IMR-90 (cell line): Measurements from ENCODE around the gene ABCB10. TPM values are rescaled to one million over a fixed set of nuclear protein-coding genes. Genes with fewer than 3 reads are reported as not detected.
A peak's percentile ranks its signal among the peaks of the same experiment; 100 is the strongest.

Experiments used
- ATAC-seq: fragments of 200-7000 bp; cut with Tn5 transposase; 2 replicates; pipeline ENCODE4 v1.9.1; 2020; ENCODE audit warnings: low read depth, mild to moderate bottlenecking, moderate library complexity
- BruUV-seq: library from RNA; stranded (reverse); fragments of 400-500 nt; replicated peaks from 2 replicates; lab custom pipeline; 2021; lab: Mats Ljungman, UMichigan
- CTCF ChIA-PET: fragments of 300-600 bp; formaldehyde crosslinking; extraction: SDS; loops from one replicate; lab custom pipeline; 2021; ENCODE audit warnings: antibody characterized with exemption; lab: Yijun Ruan, JAX
- POLR2A ChIA-PET: fragments of 300-600 bp; sonication (Branson Sonifier 250); formaldehyde crosslinking; loops from one replicate; lab custom pipeline; 2022; ENCODE audit warnings: antibody characterized with exemption; ENCODE audit not compliant: unreplicated experiment; lab: Charles Lee
- DNase-seq: peaks from one replicate; pipeline ENCODE4 v3.0.0; 2013
- H2AFZ ChIP-seq: replicated peaks from 2 replicates; pipeline ENCODE3; 2013; ENCODE audit warnings: low read length, mild to moderate bottlenecking; ENCODE audit not compliant: poor library complexity
- H2AK5ac ChIP-seq: 2 replicates; pipeline ENCODE4 v1.6.1; 2013; ENCODE audit warnings: low read depth, low read length, inconsistent platforms
- H2AK9ac ChIP-seq: replicated peaks from 2 replicates; pipeline ENCODE3; 2013; ENCODE audit warnings: mild to moderate bottlenecking, low read depth, low read length, moderate library complexity; ENCODE audit not compliant: poor library complexity
- H2BK120ac ChIP-seq: 2 replicates; pipeline ENCODE4 v1.6.1; 2013; ENCODE audit warnings: low read depth, low read length, inconsistent platforms
- H2BK15ac ChIP-seq: 3 replicates; pipeline ENCODE4 v1.6.1; 2013; ENCODE audit warnings: low read depth, low read length, inconsistent platforms
- H2BK20ac ChIP-seq: 2 replicates; pipeline ENCODE4 v1.6.1; 2013; ENCODE audit warnings: low read depth, mild to moderate bottlenecking, inconsistent platforms, low read length, moderate library complexity
- H2BK5ac ChIP-seq: 2 replicates; pipeline ENCODE4 v1.6.1; 2013; ENCODE audit warnings: mild to moderate bottlenecking, low read depth, low read length, inconsistent platforms; ENCODE audit not compliant: poor library complexity, severe bottlenecking
- H3K14ac ChIP-seq: replicated peaks from 2 replicates; pipeline ENCODE4 v1.6.1; 2013; ENCODE audit warnings: low read depth, low read length, inconsistent platforms
- H3K18ac ChIP-seq: 2 replicates; pipeline ENCODE4 v1.6.1; 2013; ENCODE audit warnings: low read depth, low read length, control low read depth
- H3K23ac ChIP-seq: 2 replicates; pipeline ENCODE4 v1.6.1; 2013; ENCODE audit warnings: low read depth, low read length, inconsistent platforms
- H3K27ac ChIP-seq: 2 replicates; pipeline ENCODE4 v1.5.1; 2013; ENCODE audit warnings: mild to moderate bottlenecking, control low read depth, low read length; ENCODE audit not compliant: insufficient read depth
- H3K27me3 ChIP-seq: 2 replicates; pipeline ENCODE4 v1.6.1; 2013; ENCODE audit warnings: low read length; ENCODE audit not compliant: control insufficient read depth, insufficient read depth
- H3K36me3 ChIP-seq: 2 replicates; pipeline ENCODE4 v1.6.1; 2013; ENCODE audit warnings: low read length, mixed read lengths; ENCODE audit not compliant: control insufficient read depth, insufficient read depth
- H3K4ac ChIP-seq: 2 replicates; pipeline ENCODE4 v1.6.1; 2013; ENCODE audit warnings: low read depth, low read length, inconsistent platforms
- H3K4me1 ChIP-seq: 2 replicates; pipeline ENCODE4 v1.6.1; 2013; ENCODE audit warnings: low read length, mixed read lengths; ENCODE audit not compliant: control insufficient read depth, insufficient read depth
- H3K4me2 ChIP-seq: 2 replicates; pipeline ENCODE4 v1.6.1; 2013; ENCODE audit warnings: low read depth, mild to moderate bottlenecking, control low read depth, low read length, moderate library complexity
- H3K4me3 ChIP-seq: 2 replicates; pipeline ENCODE4 v1.5.1; 2013; ENCODE audit warnings: low read depth, mild to moderate bottlenecking, control low read depth, low read length, moderate library complexity; ENCODE audit not compliant: insufficient read depth
- H3K56ac ChIP-seq: 2 replicates; pipeline ENCODE4 v1.6.1; 2013; ENCODE audit warnings: low read length, inconsistent platforms; ENCODE audit not compliant: insufficient read depth; ENCODE audit errors: extremely low read depth
- H3K79me1 ChIP-seq, 2 experiments: 2 replicates each; pipeline ENCODE4 v1.6.1; 2013; ENCODE audit warnings: low read length in 2 of 2, inconsistent platforms in 1 of 2, low read depth in 1 of 2
- H3K9ac ChIP-seq: 2 replicates; pipeline ENCODE4 v1.6.1; 2013; ENCODE audit warnings: low read depth, low read length, control low read depth
- H3K9me1 ChIP-seq: 2 replicates; pipeline ENCODE4 v1.6.1; 2013; ENCODE audit warnings: low read length, inconsistent platforms; ENCODE audit not compliant: insufficient read depth
- H3K9me3 ChIP-seq: 2 replicates; pipeline ENCODE4 v1.6.1; 2013; ENCODE audit warnings: low read length; ENCODE audit not compliant: control insufficient read depth, insufficient read depth
- H4K20me1 ChIP-seq: 2 replicates; pipeline ENCODE4 v1.6.1; 2013; ENCODE audit warnings: low read length, inconsistent platforms; ENCODE audit not compliant: insufficient read depth
- H4K5ac ChIP-seq: 2 replicates; pipeline ENCODE4 v1.6.1; 2013; ENCODE audit warnings: mild to moderate bottlenecking, low read depth, low read length, control low read depth
- H4K8ac ChIP-seq, 2 experiments: 2 replicates each; pipeline ENCODE4 v1.6.1; 2013; ENCODE audit warnings: low read depth in 2 of 2, low read length in 2 of 2, control low read depth in 1 of 2, inconsistent platforms in 1 of 2
- H4K91ac ChIP-seq: 2 replicates; pipeline ENCODE4 v1.6.1; 2013; ENCODE audit warnings: low read depth, low read length, inconsistent platforms; ENCODE audit not compliant: insufficient read depth
- BHLHE40 ChIP-seq: fragments of 150-350 bp; IDR thresholded peaks from 2 replicates; pipeline ENCODE4 v1.6.1; 2016; ENCODE audit warnings: mild to moderate bottlenecking, low read depth, low read length
- CTCF ChIP-seq: conservative IDR thresholded peaks from 2 replicates; pipeline ENCODE4 v1.5.1; 2012; ENCODE audit warnings: mild to moderate bottlenecking, low read depth, low read length, improper control_type of control experiment
- MAFK ChIP-seq: IDR thresholded peaks from 2 replicates; pipeline ENCODE4 v1.6.1; 2012; ENCODE audit warnings: low read depth, low read length, improper control_type of control experiment
- MXI1 ChIP-seq: IDR thresholded peaks from 2 replicates; pipeline ENCODE4 v1.6.1; 2012; ENCODE audit warnings: low read depth, mild to moderate bottlenecking, low read length, moderate library complexity, borderline replicate concordance
- NFE2L2 ChIP-seq: fragments of 150-350 bp; IDR thresholded peaks from 2 replicates; pipeline ENCODE4 v1.6.1; 2016; ENCODE audit warnings: low read depth, mild to moderate bottlenecking, low read length
- RAD21 ChIP-seq: IDR thresholded peaks from 2 replicates; pipeline ENCODE4 v1.6.1; 2012; ENCODE audit warnings: low read length, improper control_type of control experiment
- RCOR1 ChIP-seq: IDR thresholded peaks from 2 replicates; pipeline ENCODE4 v1.6.1; 2012; ENCODE audit warnings: mild to moderate bottlenecking, low read length, improper control_type of control experiment; ENCODE audit not compliant: insufficient replicate concordance
- WGBS, 2 experiments: methylation state at CpG; one replicate each; pipeline versions ENCODE4 v1.1.5 to v1.1.7; 2013; ENCODE audit warnings: missing lambda C conversion rate in 2 of 2; ENCODE audit not compliant: insufficient read length in 1 of 2; ENCODE audit errors: extremely low coverage in 2 of 2; 5-methylcytosine and 5-hydroxymethylcytosine counted together
- dilution Hi-C: fragments of 300-500 bp; cut with HindIII; formaldehyde crosslinking; loops from one replicate; pipeline ENCODE4 v1.14.3; 2018; ENCODE audit warnings: low sequenced_read_pairs; ENCODE audit not compliant: unreplicated experiment
- in situ Hi-C: fragments of 300-500 bp; cut with MboI; formaldehyde crosslinking; loops from 3 replicates; pipeline ENCODE4 v1.14.3; 2019; ENCODE audit warnings: low sequenced_read_pairs, inconsistent platforms, mixed read lengths
- intact Hi-C: fragments of 100-400 bp; cut with micrococcal nuclease; formaldehyde crosslinking; loops from 2 replicates; pipeline ENCODE4 v1.10.0; 2022
- polyA plus RNA-seq, 3 experiments: library from polyadenylated mRNA; depleted of rRNA; stranded (reverse); fragments of >200 nt; gene quantifications; 2 replicates each; pipeline ENCODE4 v1.2.3, GENCODE V29; 2012; ENCODE audit warnings: low replicate concordance in 1 of 3
- total RNA-seq: library from RNA; depleted of rRNA; stranded (reverse); fragments of >200 nt; gene quantifications from 2 replicates; pipeline ENCODE4 v1.2.3, GENCODE V29; 2012

ABCB10 gene
- total and polyA plus RNA-seq, 2 of the 4 experiments (the other 2 are of a cell fraction) = 6.5 to 10.9 TPM

DNA sequence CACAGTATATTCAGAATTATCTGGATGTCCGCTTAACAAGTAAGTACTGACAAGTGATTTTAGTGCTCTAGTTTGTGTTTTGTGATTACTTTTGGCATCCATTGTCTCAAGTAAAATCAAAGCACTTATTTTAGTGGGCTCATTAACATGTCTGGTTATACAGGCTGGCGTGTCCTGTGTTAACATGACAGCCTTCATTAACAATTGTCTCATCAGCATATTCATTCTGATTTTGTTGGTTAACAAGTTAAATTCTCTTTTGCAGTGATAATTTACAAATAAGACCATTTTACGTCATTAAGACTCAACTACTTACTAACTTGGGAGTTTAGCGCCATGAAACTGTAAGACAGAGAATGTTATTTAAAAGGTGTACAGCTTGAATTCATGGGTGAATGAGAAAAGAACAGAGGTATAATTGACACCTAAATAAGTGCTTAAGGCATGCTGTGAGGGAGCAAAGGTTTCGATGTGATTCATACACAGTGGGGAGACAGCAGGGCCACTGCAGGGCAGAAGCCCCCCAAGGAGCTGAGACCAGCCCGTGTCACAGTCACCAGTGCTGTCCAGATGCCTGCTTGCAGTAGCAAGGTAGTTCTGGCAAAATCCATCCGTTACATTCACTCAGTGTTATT, 45.0 kb upstream of the ABCB10 start:
- Histone ChIP-seq H3K9ac (no peak overlapping the region), H2AK9ac (no peak overlapping the region), H3K27me3 (no peaks in the 10 kb centered on the region), H3K4me3 (no peak overlapping the region), H4K8ac (no peak overlapping the region), H2AK5ac (no peak overlapping the region), H4K91ac (no peak overlapping the region), H3K4me1 (no peaks in the 10 kb centered on the region), H2BK5ac (no peak overlapping the region), H3K4me2 (no peak overlapping the region), H3K9me1 (no peaks in the 10 kb centered on the region), H3K36me3 (peaks cover 30% of the 10 kb centered on the region), H3K9me3 (no peaks in the 10 kb centered on the region), H3K27ac (no peak overlapping the region), H3K79me1 (peaks cover 14 to 15% of the 10 kb centered on the region in 2 experiments), H3K18ac (no peak overlapping the region), H3K14ac (no peak overlapping the region), H4K5ac (no peak overlapping the region), H2AFZ (no peak overlapping the region), H2BK120ac (no peak overlapping the region), H4K20me1 (peaks cover 3% of the 10 kb centered on the region; the same call in 1 of the 2 replicates), H3K4ac (no peak overlapping the region), H3K23ac (no peak overlapping the region), H2BK20ac (no peak overlapping the region), H3K56ac (no peak overlapping the region), H2BK15ac (no peak overlapping the region)
- DNase-seq (no peak), ATAC-seq (no peak)
- intact Hi-C loops (no loop called here), dilution Hi-C loops (no loop called here), in situ Hi-C loops (no loop called here)
- ChIA-PET CTCF (no interaction called here), POLR2A (no interaction called here)
- BruUV-seq = no TSS peak
- no CpG with 5 or more reads among the region's 7 CpGs for WGBS, 2 experiments
- TF ChIP-seq RAD21 = no peak
- TF ChIP-seq BHLHE40 = no peak
- TF ChIP-seq MXI1 = no peak
- no peak for TF ChIP-seq CTCF
- peak; percentile 54 for TF ChIP-seq MAFK
- TF ChIP-seq NFE2L2 = no peak
- no peak for TF ChIP-seq RCOR1
